Omental fat pad (tissue), 4 donors: ENCODE measurements around the gene TBL1X. TPM values are rescaled to one million over a fixed set of nuclear protein-coding genes. Genes with fewer than 3 reads are reported as not detected.

Source experiments
- ATAC-seq: fragments of 150-250 bp; one replicate; pipeline ENCODE4 v1.9.1; 2016; ENCODE audit warnings: mild to moderate bottlenecking, moderate library complexity; ENCODE audit not compliant: low FRiP score
- DNase-seq: peaks from one replicate; pipeline ENCODE4 v3.0.0-alpha.2; 2019; ENCODE audit warnings: low spot score
- CTCF ChIP-seq, 3 donors: fragments of 450-650 bp; IDR thresholded peaks; one replicate each; pipeline ENCODE4 v1.5.1; 2016 to 2017; ENCODE audit warnings: antibody characterized with exemption in 3 of 3, mild to moderate bottlenecking in 3 of 3, moderate library complexity in 2 of 3
- total RNA-seq, 4 donors: library from RNA; depleted of rRNA; stranded (reverse); fragments of >200 nt; gene quantifications; one replicate each; pipeline ENCODE4 v1.1.0, GENCODE V29; 2016

Gene TBL1X
- total RNA-seq, 4 donors from 2014 or later, result 13.1 to 22.7 (median 16.2) TPM

- TF ChIP-seq CTCF (IDR thresholded peaks at IDR 0.05), result no peak
- ATAC-seq (no peak), DNase-seq (no peak)
These were observed 57.7 kb downstream of the TBL1X start for GRCh38 chrX:9522378-9523155.

- ATAC-seq (no peak), DNase-seq (no peak)
- TF ChIP-seq CTCF (IDR thresholded peaks at IDR 0.05), result no peak
These were observed 60.8 kb downstream of the TBL1X start for GRCh38 chrX:9525511-9526248.

- ATAC-seq (no peak), DNase-seq (no peak)
- TF ChIP-seq CTCF (IDR thresholded peaks at IDR 0.05), result no peak
These were observed 62.1 kb downstream of the TBL1X start for GRCh38 chrX:9526965-9527364.

GRCh38 chrX:9528498-9528897 lies 63.6 kb downstream of the TBL1X start:
- DNase-seq (no peak), ATAC-seq (no peak)
- TF ChIP-seq CTCF (IDR thresholded peaks at IDR 0.05), result no peak

- no peak for TF ChIP-seq CTCF (IDR thresholded peaks at IDR 0.05)
- no peak for ATAC-seq
- no peak for DNase-seq
These were observed 64.4 kb downstream of the TBL1X start for GRCh38 chrX:9529223-9529622.

- TF ChIP-seq CTCF (IDR thresholded peaks at IDR 0.05), result no peak
- DNase-seq (peak; percentile 32), ATAC-seq (peak; percentile 87)
These were observed 66.0 kb downstream of the TBL1X start for GRCh38 chrX:9530848-9531274.
